Raji (cell line): ENCODE measurements around the gene BRD4.
A peak's percentile ranks its signal among the peaks of the same experiment; 100 is the strongest.

ENCODE experiments used
- POLR2A ChIP-seq: IDR thresholded peaks from 2 replicates; pipeline ENCODE4 v1.6.1; 2011; ENCODE audit warnings: low read depth, low read length, control low read depth; ENCODE audit not compliant: insufficient read depth

Gene BRD4

GRCh38 chr19:15222738-15223648, 109.3 kb downstream of the BRD4 start:
- TF ChIP-seq POLR2A = peak; percentile 53; the same call in 1 of the 2 replicates

GRCh38 chr19:15220833-15221232, 111.5 kb downstream of the BRD4 start:
- TF ChIP-seq POLR2A = no peak

GRCh38 chr19:15218501-15218900, 113.8 kb downstream of the BRD4 start:
- TF ChIP-seq POLR2A = no peak

GRCh38 chr19:15216363-15216762, 116.0 kb downstream of the BRD4 start:
- no peak for TF ChIP-seq POLR2A

- TF ChIP-seq POLR2A = no peak
Measured at GRCh38 chr19:15213715-15214381, 118.5 kb downstream of the BRD4 start.

GRCh38 chr19:15212711-15213110, 119.6 kb downstream of the BRD4 start:
- no peak for TF ChIP-seq POLR2A

- no peak for TF ChIP-seq POLR2A
Measured at GRCh38 chr19:15210323-15210781, 122.0 kb downstream of the BRD4 start.

GRCh38 chr19:15201374-15202023, 130.8 kb downstream of the BRD4 start:
- TF ChIP-seq POLR2A = no peak

GRCh38 chr19:15200553-15201364, 131.6 kb downstream of the BRD4 start, which contains the start of gene NOTCH3:
NOTCH3 (minus strand) TSS chr19:15200995; CDS start chr19:15200905, 90 bp downstream.
- no peak for TF ChIP-seq POLR2A

- no peak for TF ChIP-seq POLR2A
Measured at GRCh38 chr19:15199661-15200552, 132.4 kb downstream of the BRD4 start.

- no peak for TF ChIP-seq POLR2A
Measured at GRCh38 chr19:15198951-15199660, 133.2 kb downstream of the BRD4 start.

GRCh38 chr19:15197942-15198341, 134.4 kb downstream of the BRD4 start:
- no peak for TF ChIP-seq POLR2A
